ENCODE results near the gene AP4M1. TPM values are rescaled to one million over a fixed set of nuclear protein-coding genes. Genes with fewer than 3 reads are reported as not detected.

AP4M1 gene
- total and polyA plus RNA-seq, 9 donors = 10.9 to 20.3 (median 14.2) TPM

- Histone ChIP-seq H3K9me3 (no peaks in the 10 kb centered on the region), H3K4me3 (no peak overlapping the region), H3K27ac (no peak overlapping the region), H3K4me1 (ENCODE audit: insufficient read depth) (no peaks in the 10 kb centered on the region), H3K36me3 (no peaks in the 10 kb centered on the region), H3K27me3 (no peaks in the 10 kb centered on the region)
- no peak for TF ChIP-seq EP300 (IDR thresholded peaks at IDR 0.05)
- no peak for TF ChIP-seq CTCF (IDR thresholded peaks at IDR 0.05)
- TF ChIP-seq POLR2A (IDR thresholded peaks at IDR 0.05) = no peak
- intact Hi-C loops (cut with DNase I) = no loop called here
- 81 to 85% (median 85%) methylated on average over 13 of the region's 13 CpGs for WGBS, 3 donors
- no peak for DNase-seq
Measured at GRCh38 chr7:100111914-100112313, 10.5 kb downstream of the AP4M1 start.

DNA sequence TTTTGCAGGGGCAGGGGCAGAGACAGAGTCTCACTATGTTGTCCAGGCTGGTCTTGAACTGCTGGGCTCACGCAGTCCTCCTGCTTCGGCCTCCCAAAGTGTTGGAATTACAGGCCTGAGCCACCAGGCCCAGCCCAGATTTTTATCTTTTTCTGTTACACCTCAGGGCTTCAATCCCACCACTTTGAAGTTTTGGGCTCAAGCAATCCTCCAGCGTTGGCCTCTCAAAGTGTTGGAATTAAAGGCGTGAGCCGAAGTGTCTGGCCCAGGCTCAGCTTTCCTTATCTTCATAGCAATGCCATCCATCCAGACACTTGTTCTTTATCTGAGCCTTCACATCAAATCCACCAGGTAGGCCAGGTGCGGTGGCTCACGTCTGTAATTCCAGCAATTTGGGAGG is 13.6 kb downstream of the AP4M1 start:
- Histone ChIP-seq H3K27ac (no peak overlapping the region), H3K36me3 (no peaks in the 10 kb centered on the region), H3K4me3 (no peak overlapping the region), H3K9me3 (no peaks in the 10 kb centered on the region), H3K4me1 (ENCODE audit: insufficient read depth) (no peaks in the 10 kb centered on the region), H3K27me3 (no peaks in the 10 kb centered on the region)
- no peak for DNase-seq
- no peak for TF ChIP-seq POLR2A (IDR thresholded peaks at IDR 0.05)
- intact Hi-C loops (cut with DNase I) = no loop called here
- WGBS, 3 donors = 88 to 95% (median 92%) methylated on average over 7 of the region's 7 CpGs

DNA sequence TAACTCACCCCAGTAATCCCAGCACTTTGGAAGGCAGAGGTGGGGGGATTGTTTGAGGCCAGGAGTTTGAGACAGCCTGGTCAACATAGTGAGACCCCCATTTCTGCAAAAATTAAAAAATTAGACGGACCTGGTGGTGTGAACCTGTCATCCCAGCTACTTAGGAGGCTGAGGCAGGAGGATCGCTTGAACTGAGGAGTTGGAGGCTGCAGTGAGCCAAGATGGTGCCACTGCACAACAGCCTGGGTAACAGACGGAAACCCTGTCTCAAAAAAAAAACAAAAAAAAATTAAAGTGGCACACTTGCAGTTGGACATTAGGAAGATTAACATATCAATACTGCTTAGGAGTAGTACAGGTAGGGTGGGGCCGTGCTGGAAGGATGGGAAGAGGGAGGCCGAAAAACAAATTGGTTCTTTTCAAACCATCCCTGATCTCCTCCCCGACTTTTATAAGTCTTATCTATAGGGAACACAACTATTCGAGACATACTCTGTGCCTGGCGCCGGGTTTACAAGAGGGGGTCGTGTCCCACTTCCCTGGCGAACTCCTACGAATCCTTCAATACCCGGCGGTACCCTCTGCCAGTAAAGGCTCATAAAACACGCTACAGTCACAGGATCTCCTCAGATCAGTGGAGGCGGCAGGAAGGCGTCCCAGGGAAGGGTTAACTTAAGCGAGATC is 17.1 kb downstream of the AP4M1 start:
- 12 to 15% (median 14%) methylated on average over 18 of the region's 18 CpGs for WGBS, 3 donors
- no peak for DNase-seq
- no peaks in the 10 kb centered on the region for H3K27me3 ChIP-seq

GRCh38 chr7:100119072-100119969 is 17.9 kb downstream of the AP4M1 start, which contains the start of the genes CNPY4 and TAF6:
Gene CNPY4 (plus strand): TSS chr7:100119634. CDS start chr7:100119745, 111 bp downstream.
Gene TAF6 (minus strand): TSS chr7:100119358. CDS start chr7:100114209, 5,149 bp downstream.
- H3K36me3 ChIP-seq = no peaks in the 10 kb centered on the region

More for the DNA sequence above, 17.1 kb downstream of the AP4M1 start:
- Histone ChIP-seq H3K4me1 (ENCODE audit: insufficient read depth) (no peaks in the 10 kb centered on the region), H3K36me3 (no peaks in the 10 kb centered on the region), H3K27ac (peak overlapping the region in 1 of 2 donors; percentile 90), H3K4me3 (peak overlapping the region; percentile 86), H3K9me3 (no peaks in the 10 kb centered on the region)
- intact Hi-C loops (cut with DNase I) = no loop called here
- no peak for TF ChIP-seq CTCF (IDR thresholded peaks at IDR 0.05)
- no peak for TF ChIP-seq POLR2A (IDR thresholded peaks at IDR 0.05)
- no peak for TF ChIP-seq EP300 (IDR thresholded peaks at IDR 0.05)

More at GRCh38 chr7:100119072-100119969, 17.9 kb downstream of the AP4M1 start, which contains the start of the genes CNPY4 and TAF6:
- 0 to 1% (median 0%) methylated on average over 43 to 49 of the region's 49 CpGs for WGBS, 3 donors
- intact Hi-C loops (cut with DNase I) = no loop called here
- DNase-seq = peak; percentile 95 to 98 (median 96)
- Histone ChIP-seq H3K4me3 (peak within 1 kb of the TSS; percentile 86), H3K4me1 (ENCODE audit: insufficient read depth) (no peaks in the 10 kb centered on the region), H3K27me3 (no peaks in the 10 kb centered on the region), H3K27ac (peak within 1 kb of the TSS; percentile 70 to 90), H3K9me3 (no peaks in the 10 kb centered on the region)
- no peak for TF ChIP-seq CTCF (IDR thresholded peaks at IDR 0.05)
- peak; percentile 61 for TF ChIP-seq POLR2A (IDR thresholded peaks at IDR 0.05)

Data from ovary (tissue), 9 donors.